LNCaP clone FGC (cell line): ENCODE measurements around the gene OXSM.
A peak's percentile ranks its signal among the peaks of the same experiment; 100 is the strongest.

Experiments used
- DNase-seq: peaks from one replicate; pipeline ENCODE4 v3.0.0-alpha.2; 2011; ENCODE audit warnings: low read depth
- H3K4me3 ChIP-seq: 2 replicates; pipeline ENCODE4 v1.5.1; 2011; ENCODE audit warnings: mild to moderate bottlenecking, low read depth, low read length, control low read depth
- TF ChIP-seq, protein P1 (sequence below): IDR thresholded peaks from 2 replicates; pipeline ENCODE4 v1.5.1; 2012; ENCODE audit warnings: mild to moderate bottlenecking; ENCODE audit not compliant: control insufficient read depth, insufficient read depth; ENCODE audit errors: extremely low read depth

OXSM gene

DNA sequence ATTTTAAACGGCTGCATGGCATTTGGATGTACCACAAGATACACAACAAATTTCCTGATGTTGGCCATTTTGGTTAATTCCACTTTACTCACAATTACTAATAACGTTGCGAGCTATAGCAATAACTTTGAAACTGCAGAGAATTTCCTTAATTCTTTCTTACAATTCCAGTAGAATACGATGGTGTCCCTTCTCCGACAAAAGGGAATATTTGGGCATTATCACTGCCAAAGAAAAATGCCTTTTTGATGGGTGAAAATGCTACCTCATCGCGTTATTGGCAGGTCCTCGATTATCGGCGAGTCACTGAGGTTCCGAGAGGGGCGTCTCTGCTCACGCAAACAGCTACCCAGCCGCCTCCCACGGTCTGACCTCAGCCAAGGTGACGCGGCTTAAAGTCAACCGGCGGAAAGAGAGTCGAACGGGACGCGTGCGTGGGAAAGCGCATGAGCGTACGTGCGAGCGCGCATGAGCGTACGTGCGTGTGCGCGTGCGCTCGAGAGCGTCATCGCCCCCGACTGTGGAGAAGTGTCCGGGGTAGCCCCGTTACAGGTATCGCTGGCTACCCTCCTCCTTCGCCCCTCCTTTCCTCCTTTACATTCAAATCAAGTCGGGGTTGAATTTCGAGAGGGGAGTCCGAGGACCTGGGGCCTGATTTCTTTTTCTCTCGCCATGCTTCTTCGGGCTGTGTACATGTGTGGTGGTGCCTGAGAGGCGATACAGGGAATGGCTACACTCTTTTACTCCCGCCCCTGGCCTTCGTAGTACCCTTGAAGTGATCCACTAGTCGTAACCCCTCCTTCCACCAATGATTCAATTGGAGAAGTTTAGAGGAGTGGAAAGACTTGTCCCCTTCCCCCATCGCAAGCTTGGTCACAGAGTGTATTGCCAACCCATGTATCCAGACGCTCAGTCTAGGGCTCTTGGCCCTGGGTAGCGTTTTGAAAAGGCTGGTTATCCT is at the start of gene OXSM:
TSS of gene OXSM (plus strand) at position 495 of the 961 bp plus-strand sequence. CDS start 931 bp downstream, outside the sequence.
- DNase-seq, result peak; percentile 85
- TF ChIP-seq, protein P1, sequence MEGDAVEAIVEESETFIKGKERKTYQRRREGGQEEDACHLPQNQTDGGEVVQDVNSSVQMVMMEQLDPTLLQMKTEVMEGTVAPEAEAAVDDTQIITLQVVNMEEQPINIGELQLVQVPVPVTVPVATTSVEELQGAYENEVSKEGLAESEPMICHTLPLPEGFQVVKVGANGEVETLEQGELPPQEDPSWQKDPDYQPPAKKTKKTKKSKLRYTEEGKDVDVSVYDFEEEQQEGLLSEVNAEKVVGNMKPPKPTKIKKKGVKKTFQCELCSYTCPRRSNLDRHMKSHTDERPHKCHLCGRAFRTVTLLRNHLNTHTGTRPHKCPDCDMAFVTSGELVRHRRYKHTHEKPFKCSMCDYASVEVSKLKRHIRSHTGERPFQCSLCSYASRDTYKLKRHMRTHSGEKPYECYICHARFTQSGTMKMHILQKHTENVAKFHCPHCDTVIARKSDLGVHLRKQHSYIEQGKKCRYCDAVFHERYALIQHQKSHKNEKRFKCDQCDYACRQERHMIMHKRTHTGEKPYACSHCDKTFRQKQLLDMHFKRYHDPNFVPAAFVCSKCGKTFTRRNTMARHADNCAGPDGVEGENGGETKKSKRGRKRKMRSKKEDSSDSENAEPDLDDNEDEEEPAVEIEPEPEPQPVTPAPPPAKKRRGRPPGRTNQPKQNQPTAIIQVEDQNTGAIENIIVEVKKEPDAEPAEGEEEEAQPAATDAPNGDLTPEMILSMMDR, result no peak
- H3K4me3 ChIP-seq, result peak within 1 kb of the TSS; percentile 86

DNA sequence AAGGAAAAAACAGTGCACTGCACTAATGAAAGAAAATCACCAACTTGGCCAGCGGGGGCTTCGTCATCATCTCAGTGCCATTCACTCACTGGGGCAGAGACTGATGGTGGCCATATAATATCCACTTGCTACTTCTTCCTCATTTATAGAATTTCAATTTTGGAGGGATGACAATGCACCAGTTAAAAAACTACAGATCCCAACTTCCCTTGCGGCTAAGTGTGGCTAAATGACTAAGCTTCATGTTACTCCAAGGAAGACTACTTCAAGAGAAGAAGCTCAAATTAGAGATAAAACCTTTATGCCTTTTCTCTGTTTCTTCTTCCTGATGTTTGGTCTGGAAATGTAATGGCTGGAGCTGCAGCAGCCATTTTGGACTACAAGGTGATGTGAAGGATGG is 45.4 kb upstream of the OXSM start:
- no peak overlapping the region for H3K4me3 ChIP-seq
- DNase-seq, result no peak
- TF ChIP-seq, protein P1, result no peak

DNA sequence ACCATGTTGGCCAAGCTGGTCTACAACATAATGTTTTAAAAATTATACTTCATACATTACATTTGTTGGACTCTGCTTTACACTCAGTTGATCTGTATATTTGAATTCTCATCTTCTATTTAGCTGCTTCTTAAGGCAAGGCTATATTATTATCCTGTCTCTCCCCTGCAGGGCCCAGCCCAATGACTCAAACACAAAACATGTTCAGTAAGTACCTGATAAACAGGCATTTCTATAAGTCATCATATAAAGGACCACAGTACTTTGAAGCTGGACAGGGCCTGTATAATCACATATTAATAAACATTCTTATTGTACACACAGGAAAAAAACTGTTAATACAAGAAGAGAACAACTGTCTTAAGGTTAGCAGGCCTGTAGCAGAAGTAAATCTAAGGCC is 42.9 kb upstream of the OXSM start:
- DNase-seq, result no peak
- no peak overlapping the region for H3K4me3 ChIP-seq
- TF ChIP-seq, protein P1, result no peak

DNA sequence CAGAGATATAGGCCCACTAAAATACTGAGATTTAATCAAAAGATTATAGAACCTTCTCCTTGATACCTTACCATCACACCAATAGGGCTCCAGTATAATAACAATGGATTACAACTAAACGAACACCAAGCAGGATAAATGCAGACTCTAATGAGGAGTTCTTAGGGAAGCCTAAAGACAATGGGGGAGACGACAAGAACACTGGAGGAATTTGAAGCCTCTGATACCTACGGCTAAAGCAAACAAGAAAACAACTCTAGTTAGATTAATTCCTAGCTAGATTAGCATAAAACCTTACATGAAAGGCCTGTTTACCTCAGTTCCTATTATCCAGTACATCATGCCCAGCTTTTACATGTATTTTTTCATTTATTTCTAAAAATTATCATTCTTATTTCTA is 41.7 kb upstream of the OXSM start:
- no peak overlapping the region for H3K4me3 ChIP-seq
- TF ChIP-seq, protein P1, result no peak
- no peak for DNase-seq

DNA sequence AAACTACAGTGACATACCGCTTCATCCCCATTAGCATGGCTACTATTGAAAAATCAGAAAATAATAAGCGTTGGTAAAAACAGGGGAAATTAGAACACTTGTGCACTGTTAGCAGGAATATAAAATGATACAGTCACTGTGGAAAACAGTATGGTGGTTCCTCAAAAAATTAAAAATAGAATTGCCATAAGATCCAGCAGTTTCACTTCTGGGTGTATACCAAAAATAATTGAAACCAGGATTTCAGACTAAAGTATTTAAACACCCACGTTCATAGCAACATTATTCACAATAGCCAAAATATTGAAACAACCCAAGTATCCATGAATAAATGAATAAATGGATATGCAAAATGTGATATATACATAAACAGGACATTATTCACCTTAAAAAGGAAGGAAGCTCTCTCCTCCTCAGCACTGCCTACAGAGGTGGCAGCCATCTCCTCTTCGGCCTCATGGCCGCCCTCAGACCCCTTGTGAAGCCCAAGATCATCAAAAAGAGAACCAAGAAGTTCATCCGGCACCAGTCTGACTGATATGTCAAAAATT is 40.8 kb upstream of the OXSM start:
- no peak overlapping the region for H3K4me3 ChIP-seq
- no peak for DNase-seq
- TF ChIP-seq, protein P1, result no peak

DNA sequence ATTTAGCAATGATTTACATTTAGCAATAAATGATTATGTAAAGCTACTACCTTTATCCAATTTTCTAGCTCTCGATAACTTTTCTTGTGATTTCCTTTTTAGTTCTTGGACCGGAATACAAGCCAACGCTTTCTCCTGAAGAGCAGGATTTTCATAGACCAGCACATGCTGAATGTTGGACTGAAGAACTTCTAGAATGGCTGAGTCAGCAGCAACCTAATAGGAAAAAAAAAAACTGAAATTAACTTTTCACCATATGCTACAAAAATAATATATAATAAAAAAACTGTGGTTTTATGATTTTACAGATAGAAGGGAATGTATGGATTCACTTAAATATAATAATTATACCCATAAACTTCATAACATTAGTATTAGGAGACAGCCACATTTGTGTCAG is 38.8 kb upstream of the OXSM start:
- no peak for DNase-seq
- no peak overlapping the region for H3K4me3 ChIP-seq
- TF ChIP-seq, protein P1, result no peak

DNA sequence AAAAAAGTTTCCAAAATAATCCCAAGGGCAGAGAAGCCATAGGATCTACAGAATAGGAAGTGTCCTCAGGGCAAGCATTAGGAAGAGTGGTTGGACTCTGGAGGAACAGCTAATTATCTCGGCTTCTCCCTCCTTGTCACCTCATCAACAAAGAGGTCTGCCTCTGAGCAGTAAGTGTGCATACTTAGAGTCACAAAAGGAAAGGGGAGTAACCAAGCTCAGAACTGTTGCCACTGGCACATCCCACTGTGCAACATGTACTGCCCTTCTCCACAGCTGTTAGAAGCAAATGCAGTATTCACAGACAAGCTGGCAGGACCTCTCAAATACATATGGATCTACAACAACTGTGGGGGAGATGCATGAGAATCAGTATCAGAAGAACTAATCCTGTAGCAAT is 38.2 kb upstream of the OXSM start:
- no peak for DNase-seq
- TF ChIP-seq, protein P1, result no peak

More for the DNA sequence above, 38.2 kb upstream of the OXSM start:
- H3K4me3 ChIP-seq, result no peak overlapping the region
